Testis (tissue), 2 donors: ENCODE measurements around the gene CYFIP2.

Experiments
- POLR2A ChIP-seq: fragments of 450-650 bp; IDR thresholded peaks from one replicate; pipeline ENCODE4 v1.6.1; 2017; ENCODE audit warnings: antibody characterized with exemption, mild to moderate bottlenecking, moderate library complexity
- TF ChIP-seq, protein P1 (sequence below), 3 experiments: fragments of 450-650 bp in 2 of 3; fragments of 200-600 bp in 1 of 3; sonication (generic) in 1 of 3; IDR thresholded peaks; one replicate each; pipeline ENCODE4 v1.5.1; 2016 to 2019; ENCODE audit warnings: antibody characterized with exemption in 3 of 3, mild to moderate bottlenecking in 2 of 3, moderate library complexity in 1 of 3

- TF ChIP-seq, protein P1, sequence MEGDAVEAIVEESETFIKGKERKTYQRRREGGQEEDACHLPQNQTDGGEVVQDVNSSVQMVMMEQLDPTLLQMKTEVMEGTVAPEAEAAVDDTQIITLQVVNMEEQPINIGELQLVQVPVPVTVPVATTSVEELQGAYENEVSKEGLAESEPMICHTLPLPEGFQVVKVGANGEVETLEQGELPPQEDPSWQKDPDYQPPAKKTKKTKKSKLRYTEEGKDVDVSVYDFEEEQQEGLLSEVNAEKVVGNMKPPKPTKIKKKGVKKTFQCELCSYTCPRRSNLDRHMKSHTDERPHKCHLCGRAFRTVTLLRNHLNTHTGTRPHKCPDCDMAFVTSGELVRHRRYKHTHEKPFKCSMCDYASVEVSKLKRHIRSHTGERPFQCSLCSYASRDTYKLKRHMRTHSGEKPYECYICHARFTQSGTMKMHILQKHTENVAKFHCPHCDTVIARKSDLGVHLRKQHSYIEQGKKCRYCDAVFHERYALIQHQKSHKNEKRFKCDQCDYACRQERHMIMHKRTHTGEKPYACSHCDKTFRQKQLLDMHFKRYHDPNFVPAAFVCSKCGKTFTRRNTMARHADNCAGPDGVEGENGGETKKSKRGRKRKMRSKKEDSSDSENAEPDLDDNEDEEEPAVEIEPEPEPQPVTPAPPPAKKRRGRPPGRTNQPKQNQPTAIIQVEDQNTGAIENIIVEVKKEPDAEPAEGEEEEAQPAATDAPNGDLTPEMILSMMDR (IDR thresholded peaks at IDR 0.05): no peak
- TF ChIP-seq POLR2A: no peak
Measured at GRCh38 chr5:157372472-157372822, 106.5 kb downstream of the CYFIP2 start.
